GM23248 (cell line): Measurements from ENCODE around the gene MDP1. TPM values are rescaled to one million over a fixed set of nuclear protein-coding genes. Genes with fewer than 3 reads are reported as not detected.

Experiments
- DNase-seq: peaks from one replicate; pipeline ENCODE4 v3.0.0-alpha.2; 2015
- H2AFZ ChIP-seq: fragments of 200-600 bp; sonication (generic); 2 replicates; pipeline ENCODE4 v1.6.1; 2016; ENCODE audit warnings: antibody characterized with exemption
- H3F3A ChIP-seq: fragments of 200-600 bp; sonication (generic); 2 replicates; pipeline ENCODE4 v1.6.1; 2016; ENCODE audit warnings: mild to moderate bottlenecking, antibody characterized with exemption, mixed run types; ENCODE audit not compliant: insufficient read depth
- H3K27ac ChIP-seq: fragments of 200-600 bp; sonication (generic); 2 replicates; pipeline ENCODE4 v1.5.1; 2016; ENCODE audit warnings: mild to moderate bottlenecking
- H3K27me3 ChIP-seq: fragments of 200-600 bp; sonication (generic); replicated peaks from 2 replicates; pipeline ENCODE4 v1.6.1; 2016; ENCODE audit warnings: mild to moderate bottlenecking; ENCODE audit not compliant: insufficient read depth
- H3K36me3 ChIP-seq: fragments of 200-600 bp; sonication (generic); 2 replicates; pipeline ENCODE4 v1.6.1; 2016; ENCODE audit warnings: low read depth, mild to moderate bottlenecking
- H3K4me1 ChIP-seq: fragments of 200-600 bp; sonication (generic); 2 replicates; pipeline ENCODE4 v1.6.1; 2016; ENCODE audit warnings: mild to moderate bottlenecking; ENCODE audit not compliant: insufficient read depth
- H3K4me2 ChIP-seq: fragments of 200-600 bp; sonication (generic); one replicate; pipeline ENCODE4 v1.6.1; 2016; ENCODE audit warnings: mild to moderate bottlenecking; ENCODE audit not compliant: unreplicated experiment
- H3K4me3 ChIP-seq: fragments of 200-600 bp; sonication (generic); 2 replicates; pipeline ENCODE4 v1.5.1; 2016; ENCODE audit warnings: mild to moderate bottlenecking
- H3K79me2 ChIP-seq: fragments of 200-600 bp; sonication (generic); 2 replicates; pipeline ENCODE4 v1.6.1; 2016; ENCODE audit warnings: mild to moderate bottlenecking; ENCODE audit not compliant: insufficient read depth
- H3K9ac ChIP-seq: fragments of 200-600 bp; sonication (generic); 2 replicates; pipeline ENCODE4 v1.6.1; 2016; ENCODE audit warnings: mild to moderate bottlenecking
- H3K9me2 ChIP-seq: fragments of 200-600 bp; sonication (generic); 2 replicates; pipeline ENCODE4 v1.6.1; 2016; ENCODE audit warnings: mixed run types, mild to moderate bottlenecking, moderate library complexity; ENCODE audit not compliant: insufficient read depth
- H3K9me3 ChIP-seq: fragments of 200-600 bp; sonication (generic); one replicate; pipeline ENCODE4 v1.6.1; 2017; ENCODE audit warnings: low read depth
- H4K20me1 ChIP-seq: fragments of 200-600 bp; sonication (generic); 2 replicates; pipeline ENCODE4 v1.6.0; 2016; ENCODE audit not compliant: insufficient read depth
- EZH2 ChIP-seq: fragments of 200-600 bp; sonication (generic); IDR thresholded peaks from 2 replicates; pipeline ENCODE4 v1.6.1; 2018; ENCODE audit warnings: antibody characterized with exemption, mild to moderate bottlenecking; ENCODE audit not compliant: insufficient read depth, poor library complexity, severe bottlenecking
- EZH2phosphoT487 ChIP-seq: fragments of 200-600 bp; sonication (generic); IDR thresholded peaks from 2 replicates; pipeline ENCODE4 v1.6.1; 2018; ENCODE audit warnings: antibody characterized with exemption, moderate library complexity, mild to moderate bottlenecking, low read depth; ENCODE audit not compliant: insufficient read depth
- WGBS, 2 experiments: methylation state at CpG; one replicate each; pipeline ENCODE4 v1.1.6; 2015 to 2017; ENCODE audit warnings: low lambda C conversion rate in 2 of 2, low coverage in 1 of 2; ENCODE audit errors: missing lambda C conversion rate in 2 of 2; 5-methylcytosine and 5-hydroxymethylcytosine counted together
- in situ Hi-C: fragments of 300-500 bp; cut with MboI; formaldehyde crosslinking; loops from 2 replicates; pipeline ENCODE4 v1.15.0; 2020
- polyA plus RNA-seq: library from polyadenylated mRNA; unstranded; fragments of >200 nt; fragmentation: Nextera tagmentation; extraction: Ambion mirVana; gene quantifications from 2 replicates; pipeline ENCODE4 v1.2.1, GENCODE V29; 2016
- total RNA-seq: library from RNA; depleted of rRNA; stranded (reverse); fragments of >200 nt; shearing (Covaris generic); gene quantifications from 2 replicates; pipeline ENCODE4 v1.2.3, GENCODE V29; 2014

Gene MDP1
- total and polyA plus RNA-seq, 2 experiments from 2014 or later, result 8.2 to 23.3 TPM

DNA sequence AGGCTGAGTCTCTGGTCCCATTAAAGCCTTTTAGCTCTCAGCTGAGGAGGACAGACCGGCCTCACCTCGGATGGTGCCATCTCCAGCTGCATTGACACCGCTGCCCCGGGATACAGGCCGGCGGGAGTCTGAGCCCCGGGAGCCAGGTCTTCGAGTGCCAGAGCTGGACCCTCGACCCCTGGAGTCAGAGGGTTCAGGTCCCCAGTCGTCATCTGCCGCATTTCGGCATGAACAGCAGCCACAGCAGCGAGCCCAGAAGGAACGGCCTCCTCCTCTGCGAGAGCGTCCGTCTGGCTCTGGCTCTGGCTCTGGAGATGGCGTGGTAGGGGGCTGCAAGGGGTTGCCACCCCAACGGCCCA lies 46.1 kb upstream of the MDP1 start:
- Histone ChIP-seq H3K4me3 (no peak overlapping the region), H3K9ac (no peak overlapping the region), H3K9me2 (no peaks in the 10 kb centered on the region), H3K27me3 (no peaks in the 10 kb centered on the region), H2AFZ (no peak overlapping the region), H3F3A (no peaks in the 10 kb centered on the region), H3K79me2 (no peaks in the 10 kb centered on the region), H4K20me1 (no peaks in the 10 kb centered on the region), H3K36me3 (no peaks in the 10 kb centered on the region), H3K4me1 (peaks cover 7% of the 10 kb centered on the region), H3K27ac (no peak overlapping the region), H3K4me2 (no peak overlapping the region), H3K9me3 (no peaks in the 10 kb centered on the region)
- in situ Hi-C loops, result no loop called here
- DNase-seq, result no peak
- WGBS, 2 experiments, result 86 to 87% methylated on average over 19 of the region's 19 CpGs
- TF ChIP-seq EZH2, result no peak
- no peak for TF ChIP-seq EZH2phosphoT487

DNA sequence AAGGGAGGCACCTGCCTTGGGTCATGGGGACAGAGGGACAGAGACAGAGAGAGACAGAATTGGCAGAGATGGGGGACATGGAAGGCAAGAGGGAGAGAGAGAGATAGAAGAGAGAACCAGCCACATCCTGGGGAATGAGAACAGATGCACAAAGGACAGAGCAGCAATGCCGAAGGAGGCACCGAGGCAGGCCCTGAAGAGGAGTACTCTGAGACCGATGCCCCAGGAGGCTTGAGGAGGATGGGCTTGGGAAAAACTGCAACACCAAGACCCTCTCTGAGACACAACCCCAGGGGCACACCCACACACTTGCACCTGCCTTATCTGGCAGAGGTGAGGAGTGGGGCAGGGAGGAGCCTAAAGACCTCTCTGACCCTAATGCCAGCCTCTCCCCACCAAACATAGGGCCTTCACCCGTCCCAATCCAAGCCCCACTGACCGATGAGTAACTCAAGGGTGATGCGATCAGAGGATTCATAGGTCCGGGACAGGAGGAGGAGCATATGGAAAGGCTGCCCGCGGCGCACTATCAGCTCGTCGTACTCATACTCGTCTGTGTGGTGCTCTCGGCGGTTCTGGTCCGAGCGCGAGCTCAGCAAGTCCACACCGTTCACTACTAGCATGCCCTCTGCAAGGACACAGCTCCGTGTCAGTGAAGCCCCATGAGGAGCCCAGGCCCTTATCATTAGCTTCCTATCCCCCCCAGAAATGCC lies 45.5 kb upstream of the MDP1 start:
- no peaks in the 10 kb centered on the region for H3K36me3 ChIP-seq
- H3K9me3 ChIP-seq, result no peaks in the 10 kb centered on the region
- no peaks in the 10 kb centered on the region for H3K27me3 ChIP-seq
- H3K27ac ChIP-seq, result no peak overlapping the region
- TF ChIP-seq EZH2phosphoT487 (no peak), EZH2 (no peak)
- H3K4me3 ChIP-seq, result no peak overlapping the region
- no peaks in the 10 kb centered on the region for H3F3A ChIP-seq
- 90% methylated on average over 20 of the region's 20 CpGs for WGBS, 2 experiments
- H3K9ac ChIP-seq, result no peak overlapping the region
- H2AFZ ChIP-seq, result no peak overlapping the region
- no peaks in the 10 kb centered on the region for H3K79me2 ChIP-seq
- DNase-seq, result no peak
- no peaks in the 10 kb centered on the region for H4K20me1 ChIP-seq
- no peaks in the 10 kb centered on the region for H3K9me2 ChIP-seq
- no peak overlapping the region for H3K4me2 ChIP-seq
- peaks cover 7% of the 10 kb centered on the region for H3K4me1 ChIP-seq
- in situ Hi-C loops, result no loop called here

DNA sequence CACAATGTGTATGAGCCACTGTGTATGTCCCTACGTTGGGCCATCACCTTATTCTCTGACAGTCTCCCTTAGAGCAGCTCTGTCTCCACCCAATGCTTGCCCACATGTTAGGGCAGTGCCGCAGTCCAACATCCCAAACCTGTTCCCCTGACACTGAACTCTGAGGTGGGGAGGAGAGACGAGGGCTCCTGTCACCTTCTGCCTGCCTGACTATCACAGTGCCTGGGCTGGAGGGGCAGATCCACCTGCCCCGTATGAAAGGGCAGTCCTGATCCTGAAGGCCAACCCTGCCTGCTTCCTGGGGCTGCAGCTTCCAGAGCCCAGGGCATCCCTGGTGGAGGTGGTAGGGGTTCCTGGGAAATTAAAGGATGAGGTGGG lies 44.9 kb upstream of the MDP1 start:
- TF ChIP-seq EZH2phosphoT487 (no peak), EZH2 (no peak)
- H3F3A ChIP-seq, result no peaks in the 10 kb centered on the region
- H4K20me1 ChIP-seq, result no peaks in the 10 kb centered on the region
- no peaks in the 10 kb centered on the region for H3K9me3 ChIP-seq
- DNase-seq, result no peak
- no peak overlapping the region for H2AFZ ChIP-seq
- H3K27me3 ChIP-seq, result no peaks in the 10 kb centered on the region
- no peak overlapping the region for H3K27ac ChIP-seq
- in situ Hi-C loops, result no loop called here
- 74 to 75% methylated on average over 4 of the region's 4 CpGs for WGBS, 2 experiments
- H3K9me2 ChIP-seq, result no peaks in the 10 kb centered on the region
- peaks cover 7% of the 10 kb centered on the region for H3K4me1 ChIP-seq
- no peak overlapping the region for H3K4me2 ChIP-seq
- H3K4me3 ChIP-seq, result no peak overlapping the region
- no peaks in the 10 kb centered on the region for H3K36me3 ChIP-seq
- H3K9ac ChIP-seq, result no peak overlapping the region
- no peaks in the 10 kb centered on the region for H3K79me2 ChIP-seq

DNA sequence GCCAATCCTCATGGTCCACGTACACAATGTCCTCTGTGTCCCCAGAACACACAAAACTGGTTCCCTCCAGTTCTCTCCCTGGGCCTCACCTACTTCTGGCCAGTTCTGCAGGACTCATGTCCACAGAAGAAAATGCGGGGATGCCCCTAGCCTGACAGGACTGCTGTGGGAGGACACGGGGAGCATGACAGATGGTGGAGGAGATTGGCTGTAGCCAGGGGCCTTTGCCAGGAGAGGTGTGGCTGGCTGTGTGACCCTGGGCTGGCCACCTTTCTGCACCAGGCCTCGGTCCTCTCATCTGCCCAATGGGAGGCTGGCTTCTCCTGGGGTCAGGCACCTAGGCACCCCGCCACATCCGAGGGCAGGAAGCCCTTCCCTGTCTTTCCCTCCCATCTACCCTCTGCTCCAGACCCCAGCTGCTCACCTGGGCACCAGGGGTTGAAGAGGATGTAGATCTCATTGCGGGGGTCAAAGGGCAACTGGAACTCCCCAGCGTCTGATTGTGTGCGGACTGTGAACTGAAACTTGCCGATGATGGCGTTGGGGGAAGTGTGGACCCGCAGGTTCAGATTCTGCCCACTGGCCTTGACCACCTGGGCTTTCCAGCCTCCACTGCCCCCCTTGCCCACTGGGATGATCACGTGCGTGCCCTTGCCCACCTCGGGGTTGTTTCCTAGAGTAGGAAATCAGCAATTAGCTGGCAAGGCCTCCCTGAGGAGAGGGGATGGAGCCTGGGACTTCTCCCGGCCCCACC lies 44.3 kb upstream of the MDP1 start:
- H3K4me1 ChIP-seq, result peaks cover 7% of the 10 kb centered on the region
- no peak overlapping the region for H3K27ac ChIP-seq
- WGBS, 2 experiments, result 78 to 83% methylated on average over 16 of the region's 16 CpGs
- no peak overlapping the region for H3K4me2 ChIP-seq
- DNase-seq, result no peak
- H3F3A ChIP-seq, result no peaks in the 10 kb centered on the region
- in situ Hi-C loops, result no loop called here
- no peaks in the 10 kb centered on the region for H4K20me1 ChIP-seq
- no peaks in the 10 kb centered on the region for H3K27me3 ChIP-seq
- no peak overlapping the region for H3K4me3 ChIP-seq
- no peaks in the 10 kb centered on the region for H3K79me2 ChIP-seq
- no peaks in the 10 kb centered on the region for H3K36me3 ChIP-seq
- no peak overlapping the region for H3K9ac ChIP-seq
- H3K9me3 ChIP-seq, result no peaks in the 10 kb centered on the region
- TF ChIP-seq EZH2phosphoT487 (no peak), EZH2 (no peak)
- no peaks in the 10 kb centered on the region for H3K9me2 ChIP-seq
- no peak overlapping the region for H2AFZ ChIP-seq
